Stimulated activated CD8-positive, alpha-beta memory T cell treated with anti-CD3 and anti-CD28 coated beads, Interleukin-4, amount 100 ng/mL, for 1 hour (primary cell): Measurements from ENCODE around the gene USP35.
A peak's percentile ranks its signal among the peaks of the same experiment; 100 is the strongest.

Experiments
- DNase-seq, 2 donors: peaks; one replicate each; pipeline ENCODE4 v3.0.0-alpha.2; 2020; ENCODE audit warnings: low read depth in 2 of 2, low spot score in 1 of 2

USP35 gene

DNA sequence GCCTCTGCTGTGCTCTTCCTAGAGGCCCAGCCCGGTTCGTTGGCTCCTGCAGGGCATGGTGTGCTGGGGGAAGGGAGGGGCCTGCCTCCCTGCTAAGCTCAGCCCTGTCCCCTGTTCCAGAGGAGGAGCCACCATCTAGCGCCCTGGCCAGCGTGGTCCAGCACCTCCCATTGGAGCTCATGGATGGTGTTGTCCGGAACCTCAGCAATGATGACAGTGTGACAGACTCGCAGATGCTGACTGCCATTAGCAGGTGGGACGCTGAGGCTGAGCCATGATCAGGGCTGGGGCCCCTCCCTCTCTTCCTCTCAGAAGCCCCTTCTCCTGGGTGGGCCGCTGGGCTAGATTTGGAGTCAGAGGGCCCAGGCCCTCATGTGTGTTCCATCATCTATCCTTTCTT is 9.1 kb downstream of the USP35 start:
- no peak for DNase-seq

DNA sequence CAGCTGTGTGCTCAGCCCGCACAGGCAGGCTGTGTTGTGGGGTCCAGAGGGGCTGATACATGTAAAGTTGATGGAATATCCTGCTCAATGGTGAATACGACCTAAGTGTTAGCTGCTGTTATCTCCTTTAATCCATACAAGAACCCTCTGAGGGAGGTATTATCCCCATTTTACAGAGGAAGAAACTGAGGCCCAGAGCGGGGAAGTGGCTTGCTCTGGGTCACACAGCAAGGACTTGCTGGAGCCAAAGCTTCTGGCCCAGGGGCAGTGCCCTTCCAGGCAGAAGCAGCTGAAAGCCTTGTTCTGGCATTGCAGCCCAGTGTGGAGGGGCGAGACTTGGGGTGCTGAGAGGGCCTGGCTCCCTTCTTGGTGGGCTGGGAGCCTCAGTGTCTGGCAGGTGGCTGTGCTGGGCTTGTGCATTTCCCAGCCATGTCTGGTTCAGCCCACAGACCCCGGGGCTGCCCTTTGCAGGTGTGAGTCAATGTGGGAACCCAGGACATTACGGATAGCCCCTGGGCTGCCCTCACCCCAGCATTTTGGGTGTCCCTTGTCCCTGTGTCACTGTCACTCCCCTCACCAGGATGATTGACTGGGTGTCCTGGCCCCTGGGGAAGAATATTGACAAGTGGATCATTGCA is 10.4 kb downstream of the USP35 start:
- no peak for DNase-seq

DNA sequence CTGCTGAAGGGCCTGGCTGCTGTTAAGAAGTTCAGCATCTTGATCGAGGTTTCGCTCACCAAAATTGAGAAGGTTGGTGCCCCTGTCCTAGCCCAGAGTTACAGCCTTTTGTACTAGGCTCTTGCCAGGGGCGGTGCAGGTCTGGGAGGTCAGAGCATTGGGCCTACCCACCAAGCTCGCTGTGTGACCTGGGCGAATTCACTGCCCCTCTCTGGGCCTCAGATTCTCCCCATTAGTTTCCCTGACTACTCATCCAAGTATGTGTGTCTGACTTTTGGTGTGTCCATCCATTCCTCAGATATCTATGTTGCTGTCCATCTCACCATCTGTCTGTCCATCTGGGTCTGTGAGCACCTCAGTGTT is 10.9 kb downstream of the USP35 start:
- DNase-seq = no peak

DNA sequence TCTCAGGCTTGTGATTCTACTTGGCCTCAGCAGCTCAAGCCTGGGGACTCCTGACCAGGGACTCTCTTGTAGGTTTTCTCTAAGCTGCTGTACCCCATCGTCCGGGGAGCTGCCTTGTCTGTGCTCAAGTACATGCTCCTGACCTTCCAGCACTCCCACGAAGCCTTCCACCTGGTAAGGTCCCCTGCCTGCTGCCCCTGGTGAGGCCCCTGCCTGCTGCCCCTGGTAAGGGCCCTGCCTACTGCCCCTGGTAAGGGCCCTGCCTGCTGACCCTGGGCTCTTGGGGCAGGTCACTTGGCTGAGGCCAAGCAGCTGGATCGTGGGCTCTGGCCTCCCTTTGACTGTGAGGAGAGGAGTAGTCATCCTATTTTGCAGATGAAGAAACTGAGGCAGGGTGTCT is 11.3 kb downstream of the USP35 start:
- no peak for DNase-seq

DNA sequence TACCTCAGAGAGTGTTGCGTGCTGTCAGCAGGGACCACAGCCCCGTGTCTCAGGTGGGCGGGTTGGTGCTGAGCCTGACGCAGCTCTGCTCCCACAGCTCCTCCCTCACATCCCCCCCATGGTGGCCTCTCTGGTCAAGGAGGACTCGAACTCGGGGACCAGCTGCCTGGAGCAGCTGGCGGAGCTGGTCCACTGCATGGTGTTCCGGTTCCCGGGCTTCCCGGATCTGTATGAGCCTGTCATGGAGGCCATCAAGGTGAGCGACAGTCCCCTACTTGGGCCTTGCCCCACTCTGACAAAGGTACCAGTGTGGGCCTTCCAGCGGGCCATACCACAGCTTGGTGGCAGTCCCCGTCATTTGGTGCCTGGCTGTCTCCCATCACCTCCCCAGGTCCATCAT is 11.8 kb downstream of the USP35 start:
- DNase-seq = no peak

DNA sequence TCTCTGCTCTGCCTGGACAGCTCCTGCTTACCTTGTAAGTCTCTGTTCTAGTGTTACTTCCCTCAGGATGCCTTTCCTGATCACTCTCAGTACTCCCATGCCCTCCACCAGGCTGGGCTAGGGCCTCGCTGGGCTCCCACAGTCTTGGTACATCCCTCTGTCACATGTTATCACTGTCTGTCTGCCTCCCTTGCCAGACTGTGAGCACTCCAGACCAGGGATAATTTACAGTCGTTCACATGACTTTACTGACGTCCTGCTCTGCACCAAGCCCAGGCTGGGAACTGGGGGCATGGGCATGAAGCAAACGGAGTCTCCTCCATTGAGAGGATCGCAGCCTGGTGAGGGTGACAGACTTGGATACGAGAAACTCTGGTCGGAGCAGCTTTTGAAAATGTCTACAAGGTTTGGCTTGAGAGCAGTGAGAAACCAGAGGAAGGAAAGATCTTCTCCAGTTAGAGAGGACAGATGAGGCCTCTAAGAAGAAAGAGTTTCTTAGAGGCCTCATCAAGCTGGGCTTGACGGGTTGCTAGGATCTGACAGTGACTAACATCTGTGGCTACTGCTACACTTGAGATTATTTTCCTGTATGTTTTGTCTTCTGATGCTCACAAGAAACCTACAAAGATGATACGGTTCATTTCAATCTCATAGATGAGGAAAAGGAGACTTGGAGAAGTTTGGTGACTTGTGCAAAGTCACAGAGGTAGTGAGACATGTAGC is 12.5 kb downstream of the USP35 start:
- no peak for DNase-seq

DNA sequence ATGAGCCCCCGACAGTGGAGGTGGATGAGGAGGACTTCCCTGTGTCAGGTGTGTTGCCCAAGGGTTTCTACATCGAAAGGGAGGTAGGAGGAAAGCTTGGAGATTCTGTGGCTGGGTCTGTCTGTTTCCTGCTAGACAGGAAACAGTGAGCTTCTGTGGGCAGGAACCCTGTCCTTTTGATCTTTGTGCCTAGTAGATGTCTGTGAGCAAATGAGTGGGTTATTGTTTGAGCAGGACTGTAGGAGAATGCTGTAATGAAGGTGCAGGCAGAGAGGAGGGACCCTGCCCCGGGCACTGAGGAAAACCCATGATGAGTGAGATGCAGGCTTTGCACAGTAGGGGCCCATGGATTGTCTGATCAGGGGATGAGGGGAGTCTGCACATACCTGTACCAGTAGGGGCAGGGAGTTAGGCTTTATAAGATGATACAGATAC is 14.0 kb downstream of the USP35 start:
- DNase-seq = peak; percentile 16 to 28

DNA sequence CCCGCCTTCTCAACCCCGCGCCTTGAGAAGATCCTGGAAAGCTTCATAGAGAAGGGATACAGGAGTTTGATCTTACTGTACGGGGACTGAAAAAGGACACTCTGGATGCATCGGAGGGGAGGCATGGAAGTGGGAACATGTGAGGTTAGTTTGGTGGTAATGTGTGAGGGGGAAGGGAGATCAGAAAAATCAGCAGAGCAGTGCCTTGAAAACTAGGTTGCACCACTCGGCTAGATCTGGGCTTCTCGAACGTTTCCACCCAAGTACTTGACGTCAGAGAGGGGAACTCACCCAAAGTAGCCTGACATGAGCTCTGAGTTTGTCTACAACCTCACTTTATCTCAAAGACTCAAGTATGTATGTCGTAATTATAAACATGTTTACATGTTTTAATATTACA is 14.5 kb downstream of the USP35 start:
- peak; percentile 8 to 33 for DNase-seq

DNA sequence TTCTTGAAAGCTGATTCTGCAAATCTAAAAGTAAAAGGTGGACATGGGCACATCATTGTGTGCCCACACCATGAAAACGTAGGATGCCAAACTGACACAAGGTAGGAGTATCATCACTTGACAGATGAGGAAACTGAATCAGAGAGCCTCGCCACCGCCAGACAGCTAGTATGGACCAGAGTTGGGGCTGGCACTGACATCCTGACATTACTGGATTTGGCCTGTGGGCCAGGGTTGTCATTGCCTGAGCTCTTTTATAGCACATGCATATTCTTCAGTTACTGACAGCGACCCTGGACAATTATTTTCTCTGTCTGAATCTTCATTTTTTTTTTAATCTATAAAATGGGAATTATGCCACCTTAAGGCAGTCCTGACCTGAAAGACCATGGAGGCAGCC is 16.5 kb downstream of the USP35 start:
- DNase-seq = no peak

DNA sequence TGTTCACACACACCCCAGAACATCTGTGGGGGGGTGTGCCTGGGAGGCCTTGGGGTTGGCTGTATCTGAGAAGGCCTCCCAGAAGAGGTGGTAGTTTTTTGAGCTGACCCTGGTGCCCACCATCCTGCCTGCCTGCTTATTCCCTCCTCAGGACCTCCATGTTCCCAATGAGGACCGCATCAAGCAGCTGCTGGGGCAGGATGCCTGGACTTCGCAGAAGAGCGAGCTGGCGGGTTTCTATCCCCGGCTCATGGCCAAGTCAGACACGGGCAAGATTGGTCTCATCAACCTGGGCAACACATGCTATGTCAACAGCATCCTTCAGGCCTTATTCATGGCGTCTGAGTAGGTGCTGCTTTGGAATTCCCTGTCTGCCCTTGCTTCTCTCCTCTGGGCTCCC is 17.0 kb downstream of the USP35 start:
- DNase-seq = no peak

DNA sequence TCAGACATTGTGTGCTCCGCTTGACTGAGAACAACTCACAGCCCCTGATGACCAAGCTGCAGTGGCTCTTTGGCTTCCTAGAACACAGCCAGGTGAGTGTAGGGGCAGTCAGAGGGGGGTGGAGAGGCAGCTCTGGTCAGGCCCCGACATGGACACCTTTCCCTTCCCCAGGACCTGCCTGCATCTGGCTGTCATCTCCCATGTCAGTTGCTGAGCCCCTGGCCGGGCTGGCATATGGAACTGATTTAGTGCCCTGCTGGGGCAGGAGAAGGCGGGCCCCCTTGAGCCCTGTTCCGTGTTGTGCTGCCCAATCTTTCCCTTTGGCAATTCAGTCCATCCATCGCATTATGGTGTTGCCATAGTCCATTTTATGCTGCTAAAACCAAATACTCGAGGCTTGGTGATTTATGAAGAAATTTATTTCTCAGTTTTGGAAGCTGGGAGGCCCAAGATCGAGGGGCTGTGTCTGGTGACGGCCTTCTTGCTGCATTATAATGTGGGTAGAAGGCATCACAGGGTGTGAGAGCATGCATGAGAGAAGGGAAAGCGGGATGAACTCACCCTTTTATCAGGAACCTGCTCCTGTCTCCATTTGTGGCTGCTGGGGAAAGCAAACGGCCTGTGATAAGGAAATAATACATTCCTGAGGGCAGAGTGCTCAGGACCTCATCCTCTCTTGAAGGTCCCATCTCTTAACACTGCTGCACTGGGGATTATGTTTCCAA is 19.0 kb downstream of the USP35 start:
- DNase-seq = no peak

DNA sequence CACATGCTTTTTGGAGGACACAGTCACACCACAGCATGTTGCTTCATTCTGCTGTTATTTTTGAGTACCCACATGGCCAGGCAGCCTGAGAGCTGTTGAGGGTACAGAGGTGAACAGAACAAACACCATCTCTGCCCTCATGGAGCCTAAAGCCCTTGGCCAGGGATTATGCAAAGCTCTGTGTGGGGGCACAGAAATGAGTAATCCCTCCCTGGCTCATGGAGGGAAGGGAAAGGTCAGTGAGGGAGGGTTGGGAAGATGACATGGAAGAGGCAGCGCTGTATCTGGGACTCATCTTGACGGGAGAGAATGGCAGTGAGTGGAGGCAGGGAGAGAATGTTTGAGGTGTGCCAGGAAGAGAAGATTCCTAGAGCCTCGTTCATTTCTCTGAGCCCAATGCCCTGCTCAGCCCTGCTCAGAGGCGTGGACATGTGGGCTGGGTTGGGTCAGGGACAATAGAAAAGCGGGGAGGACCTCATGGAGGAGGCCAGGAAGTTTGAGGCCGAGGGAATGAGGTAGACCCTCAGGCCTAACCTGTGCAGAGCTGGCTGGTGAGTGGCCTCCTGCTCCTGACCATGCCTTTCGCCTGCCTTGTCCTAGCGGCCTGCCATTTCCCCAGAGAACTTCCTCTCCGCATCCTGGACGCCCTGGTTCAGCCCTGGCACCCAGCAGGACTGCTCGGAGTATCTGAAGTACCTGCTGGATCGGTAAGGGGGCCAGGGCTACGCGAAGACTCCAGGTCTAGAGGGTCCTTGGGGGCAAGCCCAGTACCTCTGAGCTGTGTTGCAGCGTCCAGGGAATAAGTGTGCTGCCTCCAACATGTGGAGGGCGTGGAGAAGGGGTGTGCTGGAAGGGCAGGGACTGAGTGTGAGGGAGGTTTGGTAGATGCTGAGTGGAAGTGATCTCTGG is 19.8 kb downstream of the USP35 start:
- no peak for DNase-seq

DNA sequence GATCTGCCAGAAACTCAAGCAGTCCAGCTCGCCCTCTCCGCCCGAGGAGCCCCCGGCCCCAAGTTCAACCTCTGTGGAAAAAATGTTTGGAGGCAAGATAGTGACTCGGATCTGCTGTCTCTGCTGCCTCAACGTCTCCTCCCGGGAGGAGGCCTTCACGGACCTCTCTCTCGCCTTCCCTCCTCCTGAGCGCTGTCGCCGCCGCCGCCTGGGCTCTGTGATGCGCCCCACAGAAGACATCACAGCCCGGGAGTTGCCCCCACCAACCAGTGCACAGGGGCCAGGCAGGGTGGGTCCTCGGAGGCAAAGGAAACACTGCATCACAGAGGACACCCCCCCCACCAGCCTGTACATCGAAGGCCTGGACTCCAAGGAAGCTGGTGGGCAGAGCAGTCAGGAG is 20.8 kb downstream of the USP35 start:
- DNase-seq = no peak

DNA sequence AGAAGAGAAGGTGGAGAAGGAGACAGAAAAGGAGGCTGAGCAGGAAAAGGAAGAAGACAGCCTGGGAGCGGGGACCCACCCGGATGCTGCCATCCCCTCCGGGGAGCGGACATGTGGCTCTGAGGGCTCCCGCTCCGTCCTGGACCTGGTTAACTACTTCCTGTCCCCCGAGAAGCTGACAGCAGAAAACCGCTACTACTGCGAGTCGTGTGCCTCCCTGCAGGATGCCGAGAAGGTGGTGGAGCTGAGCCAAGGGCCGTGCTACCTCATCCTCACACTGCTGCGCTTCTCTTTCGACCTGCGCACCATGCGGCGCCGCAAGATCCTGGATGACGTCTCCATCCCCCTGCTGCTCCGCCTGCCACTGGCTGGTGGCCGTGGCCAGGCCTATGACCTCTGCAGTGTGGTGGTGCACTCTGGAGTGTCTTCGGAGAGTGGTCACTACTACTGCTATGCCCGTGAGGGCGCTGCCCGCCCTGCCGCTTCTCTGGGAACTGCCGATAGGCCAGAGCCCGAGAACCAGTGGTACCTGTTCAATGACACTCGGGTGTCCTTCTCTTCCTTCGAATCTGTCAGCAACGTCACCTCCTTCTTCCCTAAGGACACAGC is 21.4 kb downstream of the USP35 start:
- DNase-seq = no peak

DNA sequence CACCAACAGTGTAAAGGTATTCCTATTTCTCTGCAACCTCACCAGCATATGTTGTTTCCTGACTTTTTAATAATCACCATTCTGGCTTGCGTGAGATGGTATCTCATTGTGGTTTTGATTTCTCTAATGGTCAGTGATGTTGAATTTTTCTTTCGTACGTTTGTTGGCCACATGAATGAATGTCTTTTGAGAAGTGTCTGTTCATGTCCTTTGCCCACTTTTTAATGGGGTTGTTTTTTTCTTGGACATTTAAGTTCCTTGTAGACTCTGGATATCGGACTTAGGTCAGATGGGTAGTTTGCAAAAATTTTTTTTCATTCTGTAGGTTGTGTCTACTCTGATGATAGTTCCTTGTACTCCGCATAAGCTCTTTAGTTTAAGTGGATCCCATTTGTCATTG is 22.8 kb downstream of the USP35 start:
- DNase-seq = no peak

DNA sequence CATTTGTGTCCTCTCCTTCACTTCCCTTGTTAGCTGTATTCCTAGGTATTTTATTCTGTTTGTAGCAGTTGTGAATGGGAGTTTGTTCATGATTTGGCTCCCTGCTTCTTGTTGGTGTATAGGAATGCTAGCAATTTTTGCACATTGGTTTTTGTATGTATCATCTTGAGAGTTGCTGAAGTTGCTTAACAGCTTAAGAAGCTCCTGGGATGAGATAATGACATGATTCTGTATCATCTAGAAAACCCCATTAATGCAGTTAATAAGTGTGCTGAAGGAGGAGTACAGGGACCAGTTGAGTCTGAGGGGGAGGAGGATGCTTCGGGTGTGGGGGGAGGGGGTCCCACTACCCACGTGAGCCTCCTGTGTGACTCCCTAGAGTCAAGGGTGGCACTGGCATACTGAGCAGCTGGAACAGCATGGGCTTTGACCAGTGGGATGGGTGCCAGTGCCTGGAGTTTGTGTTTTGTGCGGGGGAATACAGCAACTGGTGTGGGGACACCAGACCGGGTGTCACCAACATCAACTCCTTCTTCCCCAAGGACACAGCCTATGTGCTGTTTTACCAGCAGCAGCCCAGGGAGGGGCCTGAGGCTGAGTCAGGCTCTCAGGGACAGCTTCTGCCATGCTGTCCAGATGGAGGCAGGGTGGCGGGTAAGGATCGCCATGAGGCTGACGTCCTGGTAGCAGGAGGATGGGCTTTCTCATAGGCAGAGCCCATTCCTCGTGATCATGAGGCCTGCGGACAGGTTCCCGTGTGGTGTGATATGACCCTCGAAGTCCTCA is 24.1 kb downstream of the USP35 start:
- no peak for DNase-seq

DNA sequence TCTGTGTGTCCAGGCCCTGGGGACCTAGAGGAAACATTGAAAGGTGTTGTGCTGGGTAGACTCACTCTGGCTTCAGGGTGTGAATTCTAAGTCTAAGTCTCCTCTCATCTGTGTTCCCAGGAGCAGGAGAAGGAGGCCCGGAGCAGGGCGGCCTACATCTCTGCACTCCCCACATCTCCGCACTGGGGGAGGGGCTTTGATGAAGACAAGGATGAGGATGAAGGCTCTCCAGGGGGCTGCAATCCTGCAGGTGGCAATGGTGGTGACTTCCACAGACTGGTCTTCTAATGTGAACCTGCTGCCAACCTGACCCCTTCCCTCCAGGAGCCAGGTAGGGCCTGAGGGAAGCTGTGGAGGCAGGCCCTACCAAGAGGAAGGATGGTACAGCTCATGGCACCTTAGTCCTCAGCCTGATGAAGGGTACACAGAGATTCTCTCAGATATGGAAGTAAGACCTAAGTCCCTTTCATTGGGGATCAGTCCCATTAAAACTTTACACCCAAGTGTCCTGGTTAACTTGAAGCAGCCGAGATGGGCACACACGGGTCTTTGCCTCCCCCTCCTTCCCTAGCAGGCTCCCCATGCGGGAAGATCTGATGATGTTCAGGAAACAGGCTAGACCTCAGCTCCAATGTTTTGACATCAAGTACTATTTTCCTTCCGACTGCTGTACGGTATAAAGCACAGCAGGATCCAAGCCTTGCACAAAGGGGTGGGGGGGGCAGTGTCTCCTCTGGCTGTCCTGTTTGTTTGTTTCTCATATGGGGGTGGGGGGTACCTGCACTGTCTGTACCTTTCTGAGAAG is 25.0 kb downstream of the USP35 start:
- DNase-seq = no peak

DNA sequence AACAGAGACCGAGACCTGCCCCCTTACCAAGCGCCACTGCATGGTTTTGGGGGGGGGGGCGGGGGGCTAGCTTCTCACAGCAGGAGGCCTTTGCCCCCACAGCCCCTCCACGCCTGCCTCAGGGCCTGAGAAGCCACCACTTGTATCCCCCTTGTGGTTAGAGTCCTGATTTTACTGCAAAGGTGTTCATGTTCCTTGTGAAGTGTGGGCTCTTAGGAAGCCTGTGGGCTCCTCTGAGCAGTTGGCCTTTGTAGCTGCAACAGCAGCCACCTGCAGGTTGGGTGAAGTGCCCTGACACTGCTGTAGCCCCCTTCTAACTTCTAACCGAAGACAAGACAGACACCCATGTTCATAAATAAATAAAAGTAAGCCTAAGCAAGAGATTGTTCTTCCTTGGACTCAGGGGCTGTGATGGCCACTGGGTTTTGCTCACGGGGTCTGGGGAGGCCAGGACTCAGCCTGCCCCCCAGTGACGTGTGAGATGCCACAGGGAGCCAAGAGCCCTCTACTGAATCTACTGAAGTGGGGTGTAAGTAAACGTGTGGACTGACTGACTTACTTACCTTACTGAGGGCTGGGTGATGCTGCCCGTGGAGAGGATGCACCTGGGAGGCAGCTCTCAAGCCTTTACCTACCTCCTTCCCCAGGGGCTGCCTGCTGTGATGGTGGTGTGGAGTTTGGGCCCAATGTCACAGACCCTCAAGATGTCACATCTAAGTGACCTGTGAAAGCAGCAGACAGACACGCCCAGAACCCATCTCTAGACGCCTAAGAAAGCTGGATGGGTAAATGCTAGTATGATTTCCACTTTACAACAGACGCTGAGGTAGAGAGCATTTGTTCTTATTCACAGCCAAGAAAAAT is 25.8 kb downstream of the USP35 start:
- DNase-seq = no peak
